ENCODE data around the gene PCDHGA2. TPM values are rescaled to one million over a fixed set of nuclear protein-coding genes. Genes with fewer than 3 reads are reported as not detected.
A peak's percentile ranks its signal among the peaks of the same experiment; 100 is the strongest.
"Not testable (repeated sequence)": the region's sequence is repeated elsewhere in the genome, so short reads cannot be mapped to it uniquely, and the experiment has no call there.

The PCDHGA2 gene
- total RNA-seq, 2 donors from 2014 or later, result 2.4 to 19.7 TPM

- no peaks in the 10 kb centered on the region for H3K9me3 ChIP-seq
- H3K36me3 ChIP-seq, result no peaks in the 10 kb centered on the region
- no peak overlapping the region for H3K4me3 ChIP-seq
- intact Hi-C loops (cut with DNase I), result no loop called here
- 31% methylated on average over 30 of the region's 43 CpGs for WGBS
- TF ChIP-seq CTCF (IDR thresholded peaks at IDR 0.05) (no peak), POLR2AphosphoS5 (IDR thresholded peaks at IDR 0.05) (no peak), POLR2A (IDR thresholded peaks at IDR 0.05) (no peak)
- no peaks in the 10 kb centered on the region for H3K4me1 ChIP-seq (replicated peaks)
- DNase-seq (ENCODE audit: low spot score), result no peak
- peaks cover 1% of the 10 kb centered on the region for H3K27me3 ChIP-seq (replicated peaks; ENCODE audit: insufficient read depth)
- no peak overlapping the region for H3K27ac ChIP-seq
Observed at GRCh38 chr5:141384471-141385267, 46.1 kb downstream of the PCDHGA2 start.

- DNase-seq (ENCODE audit: low spot score); intact Hi-C loops (cut with DNase I); H3K36me3 ChIP-seq; H3K27me3 ChIP-seq (replicated peaks; ENCODE audit: insufficient read depth); H3K27ac ChIP-seq; H3K4me3 ChIP-seq; H3K9me3 ChIP-seq; H3K4me1 ChIP-seq (replicated peaks): not testable (repeated sequence)
- 9% methylated on average over 18 of the region's 40 CpGs for WGBS
- TF ChIP-seq CTCF (IDR thresholded peaks at IDR 0.05), result peak in 3 of 4 experiments; percentile 12 to 53 (median 46)
Observed at GRCh38 chr5:141387557-141388311, 49.2 kb downstream of the PCDHGA2 start, which contains the start of gene PCDHGB4. PCDHGB4 (plus strand) TSS chr5:141387698; CDS start chr5:141387885, 187 bp downstream.

- 42% methylated on average over 10 of the region's 10 CpGs for WGBS
- TF ChIP-seq POLR2A (IDR thresholded peaks at IDR 0.05) (no peak), POLR2AphosphoS5 (IDR thresholded peaks at IDR 0.05) (no peak), CTCF (IDR thresholded peaks at IDR 0.05) (no peak)
Observed at GRCh38 chr5:141388661-141389060, 50.1 kb downstream of the PCDHGA2 start.

GRCh38 chr5:141389153-141390042 lies 50.8 kb downstream of the PCDHGA2 start:
- DNase-seq (ENCODE audit: low spot score), result no peak
- H3K4me3 ChIP-seq, result no peak overlapping the region
- no peaks in the 10 kb centered on the region for H3K4me1 ChIP-seq (replicated peaks)
- WGBS, result 35% methylated on average over 77 of the region's 77 CpGs
- TF ChIP-seq CTCF (IDR thresholded peaks at IDR 0.05), result no peak
- no peak for TF ChIP-seq POLR2A (IDR thresholded peaks at IDR 0.05)
- no peak for TF ChIP-seq POLR2AphosphoS5 (IDR thresholded peaks at IDR 0.05)
- intact Hi-C loops (cut with DNase I), result no loop called here
- no peaks in the 10 kb centered on the region for H3K9me3 ChIP-seq
- H3K36me3 ChIP-seq, result no peaks in the 10 kb centered on the region
- H3K27me3 ChIP-seq (replicated peaks; ENCODE audit: insufficient read depth), result peaks cover 4% of the 10 kb centered on the region
- H3K27ac ChIP-seq, result no peak overlapping the region

More at GRCh38 chr5:141388661-141389060, 50.1 kb downstream of the PCDHGA2 start:
- Histone ChIP-seq H3K4me3 (no peak overlapping the region), H3K27ac (no peak overlapping the region), H3K27me3 (replicated peaks; ENCODE audit: insufficient read depth) (peaks cover 4% of the 10 kb centered on the region), H3K36me3 (no peaks in the 10 kb centered on the region), H3K9me3 (no peaks in the 10 kb centered on the region), H3K4me1 (replicated peaks) (no peaks in the 10 kb centered on the region)
- intact Hi-C loops (cut with DNase I), result no loop called here
- no peak for DNase-seq (ENCODE audit: low spot score)

Measured in prostate gland (tissue), 2 donors.